Renal cortex interstitium (tissue), 15 donors: ENCODE measurements around the gene CNP. TPM values are rescaled to one million over a fixed set of nuclear protein-coding genes. Genes with fewer than 3 reads are reported as not detected.
"Not testable (repeated sequence)": the region's sequence is repeated elsewhere in the genome, so short reads cannot be mapped to it uniquely, and the experiment has no call there.

Source experiments
- DNase-seq, 11 donors: peaks; one replicate each; pipeline ENCODE4 v3.0.0-alpha.2; 2013; ENCODE audit warnings: low read depth in 9 of 11, low spot score in 4 of 11; ENCODE audit errors: extremely low read depth in 1 of 11
- long read RNA-seq, 16 experiments: transcript quantifications; one replicate each; lab custom pipeline, GENCODE V29; 2026
- polyA plus RNA-seq, 3 donors: library from polyadenylated mRNA; unstranded; fragments of 120-200 nt; gene quantifications; one replicate each; pipeline ENCODE4 v1.2.1, GENCODE V29; 2013; ENCODE audit not compliant: insufficient read length in 3 of 3

Gene CNP
- 10 to 100 TPM; 56.5 to 84.0 (median 68.4) TPM for polyA plus RNA-seq
- long read RNA-seq, donor 1, full-length matches to known transcripts: 12 of 68 reads
- long read RNA-seq, donor 1, partial matches to known transcripts: 41 of 68 reads
- long read RNA-seq, donor 1, other reads (novel, unspliced or antisense): 15 of 68 reads
- long read RNA-seq, donor 2, full-length matches to known transcripts: 14 of 20 reads
- long read RNA-seq, donor 2, partial matches to known transcripts: 6 of 20 reads
- long read RNA-seq, donor 2, other reads (novel, unspliced or antisense): 0 of 20 reads
- long read RNA-seq, donor 3, full-length matches to known transcripts: 30 of 30 reads
- long read RNA-seq, donor 3, partial matches to known transcripts: 0 of 30 reads
- long read RNA-seq, donor 3, other reads (novel, unspliced or antisense): 0 of 30 reads
- long read RNA-seq, donor 4, full-length matches to known transcripts: 19 of 92 reads
- long read RNA-seq, donor 4, partial matches to known transcripts: 73 of 92 reads
- long read RNA-seq, donor 4, other reads (novel, unspliced or antisense): 0 of 92 reads
- long read RNA-seq, donor 5: 0 reads
- long read RNA-seq, donor 6, full-length matches to known transcripts: 20 of 107 reads
- long read RNA-seq, donor 6, partial matches to known transcripts: 87 of 107 reads
- long read RNA-seq, donor 6, other reads (novel, unspliced or antisense): 0 of 107 reads
- long read RNA-seq, donor 7, full-length matches to known transcripts: 25 of 25 reads
- long read RNA-seq, donor 7, partial matches to known transcripts: 0 of 25 reads
- long read RNA-seq, donor 7, other reads (novel, unspliced or antisense): 0 of 25 reads
- long read RNA-seq, donor 8: 0 reads
- long read RNA-seq, donor 9, full-length matches to known transcripts: 22 of 174 reads
- long read RNA-seq, donor 9, partial matches to known transcripts: 135 of 174 reads
- long read RNA-seq, donor 9, other reads (novel, unspliced or antisense): 17 of 174 reads
- long read RNA-seq, donor 10, full-length matches to known transcripts: 17 of 23 reads
- long read RNA-seq, donor 10, partial matches to known transcripts: 6 of 23 reads
- long read RNA-seq, donor 10, other reads (novel, unspliced or antisense): 0 of 23 reads
- long read RNA-seq, donor 11, full-length matches to known transcripts: 18 of 18 reads
- long read RNA-seq, donor 11, partial matches to known transcripts: 0 of 18 reads
- long read RNA-seq, donor 11, other reads (novel, unspliced or antisense): 0 of 18 reads
- long read RNA-seq, donor 12, full-length matches to known transcripts: 11 of 11 reads
- long read RNA-seq, donor 12, partial matches to known transcripts: 0 of 11 reads
- long read RNA-seq, donor 12, other reads (novel, unspliced or antisense): 0 of 11 reads
- long read RNA-seq, donor 13: 0 reads
- long read RNA-seq, donor 14, full-length matches to known transcripts: 21 of 21 reads
- long read RNA-seq, donor 14, partial matches to known transcripts: 0 of 21 reads
- long read RNA-seq, donor 14, other reads (novel, unspliced or antisense): 0 of 21 reads
- long read RNA-seq, donor 15, full-length matches to known transcripts: 14 of 14 reads
- long read RNA-seq, donor 15, partial matches to known transcripts: 0 of 14 reads
- long read RNA-seq, donor 15, other reads (novel, unspliced or antisense): 0 of 14 reads
- long read RNA-seq, donor 16, full-length matches to known transcripts: 48 of 48 reads
- long read RNA-seq, donor 16, partial matches to known transcripts: 0 of 48 reads
- long read RNA-seq, donor 16, other reads (novel, unspliced or antisense): 0 of 48 reads

DNA sequence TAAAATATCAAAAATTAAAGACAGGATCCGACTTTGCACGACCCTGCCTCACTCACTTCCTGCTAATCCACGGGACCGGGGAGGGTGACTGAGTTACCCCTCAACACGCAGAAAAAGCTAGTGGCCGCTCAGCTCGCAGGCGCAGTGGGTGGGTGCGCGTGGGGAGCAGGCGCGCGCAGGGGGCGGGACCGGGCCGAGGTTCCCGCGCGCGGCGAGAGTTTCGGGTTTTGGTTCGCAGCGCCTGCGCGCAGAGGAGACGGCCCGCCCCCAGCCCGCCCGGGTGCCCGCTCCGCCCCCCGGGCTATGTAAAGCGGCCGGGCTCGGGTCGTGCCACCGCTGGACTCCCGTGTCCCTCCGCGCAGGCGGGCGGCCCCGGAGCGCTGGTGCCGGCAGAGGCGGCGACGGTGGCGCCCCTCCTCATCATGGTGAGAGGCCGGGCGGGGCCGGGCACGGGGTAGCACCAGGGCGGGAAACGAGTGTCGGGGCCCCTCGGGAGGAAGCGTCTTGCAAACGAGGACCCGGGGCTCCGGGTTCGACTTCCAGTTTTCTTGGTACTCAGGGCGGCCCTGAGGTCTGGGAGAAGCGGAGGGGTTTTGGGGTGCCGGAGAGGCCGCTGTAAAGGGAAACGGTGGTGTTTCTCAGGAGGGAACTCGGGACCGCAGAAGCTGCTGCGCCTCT, at the start of gene CNP:
TSS of gene CNP (plus strand) at position 333 of the 678 bp plus-strand sequence. CDS start at position 423, 90 bp downstream.
- peak; percentile 70 to 89 (median 84) for DNase-seq

DNA sequence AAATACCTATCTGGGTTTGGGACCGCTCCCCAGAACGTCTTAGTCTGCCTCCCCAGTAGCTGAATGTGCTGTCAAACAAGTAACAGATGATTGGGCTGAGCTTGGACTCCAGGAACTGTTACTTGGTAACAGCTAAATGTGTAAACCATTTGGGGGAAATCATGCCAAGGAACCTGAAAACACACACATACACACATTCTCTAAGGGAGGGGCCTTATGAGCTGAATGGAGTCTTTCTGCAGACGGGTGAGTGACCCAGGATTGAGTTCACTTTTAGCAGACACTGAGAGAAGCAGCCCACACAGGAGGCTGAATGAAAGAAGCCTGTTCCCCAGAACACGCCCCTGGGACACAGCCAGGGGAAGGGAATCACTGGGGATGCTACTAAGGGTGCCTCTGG, 49.4 kb upstream of the CNP start:
- no peak for DNase-seq

- DNase-seq: peak in 2 of 11 donors; percentile 24 to 40
Measured at GRCh38 chr17:41917679-41918313, 48.8 kb upstream of the CNP start.

GRCh38 chr17:41918314-41919164, 48.1 kb upstream of the CNP start, which contains the start of gene ACLY:
ACLY (minus strand) TSS chr17:41918951; CDS start chr17:41913873, 5,078 bp downstream.
- DNase-seq: peak; percentile 90 to 97 (median 94)

DNA sequence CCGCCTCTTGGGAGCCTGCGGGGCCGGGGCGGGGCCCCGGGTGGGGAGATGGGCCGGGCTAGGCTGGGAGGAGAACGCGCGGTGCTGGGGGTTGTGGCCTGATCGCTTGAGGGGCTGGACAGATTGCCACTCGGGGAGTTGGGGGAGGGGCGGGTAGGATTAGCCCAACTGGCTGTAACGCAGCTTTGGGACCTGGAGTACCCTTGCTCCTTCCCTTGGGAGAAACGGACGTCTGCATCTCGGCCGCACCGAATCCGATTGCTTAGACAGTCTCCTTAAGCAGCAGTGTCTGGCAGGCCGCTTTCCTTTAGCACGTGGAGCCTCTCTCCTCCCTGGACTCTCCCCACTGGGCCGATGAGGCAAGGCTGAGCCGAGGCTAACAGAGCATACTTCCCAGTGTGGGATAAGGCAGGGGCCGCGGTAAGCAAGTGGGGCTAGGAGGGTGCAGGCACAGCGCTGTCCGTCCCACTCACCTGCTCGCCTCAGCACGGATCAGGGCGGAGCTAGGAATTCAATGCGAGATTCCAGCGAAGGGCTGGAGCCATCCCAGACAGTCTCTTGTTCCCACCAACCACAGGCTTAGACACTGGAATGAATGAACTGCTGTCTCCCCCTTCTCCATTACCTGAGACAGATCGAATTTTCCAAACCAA, 47.3 kb upstream of the CNP start:
- no peak for DNase-seq

- DNase-seq: no peak
Measured at GRCh38 chr17:41919840-41920579, 46.6 kb upstream of the CNP start.

- DNase-seq: no peak
Measured at GRCh38 chr17:41920580-41920955, 46.0 kb upstream of the CNP start.

DNA sequence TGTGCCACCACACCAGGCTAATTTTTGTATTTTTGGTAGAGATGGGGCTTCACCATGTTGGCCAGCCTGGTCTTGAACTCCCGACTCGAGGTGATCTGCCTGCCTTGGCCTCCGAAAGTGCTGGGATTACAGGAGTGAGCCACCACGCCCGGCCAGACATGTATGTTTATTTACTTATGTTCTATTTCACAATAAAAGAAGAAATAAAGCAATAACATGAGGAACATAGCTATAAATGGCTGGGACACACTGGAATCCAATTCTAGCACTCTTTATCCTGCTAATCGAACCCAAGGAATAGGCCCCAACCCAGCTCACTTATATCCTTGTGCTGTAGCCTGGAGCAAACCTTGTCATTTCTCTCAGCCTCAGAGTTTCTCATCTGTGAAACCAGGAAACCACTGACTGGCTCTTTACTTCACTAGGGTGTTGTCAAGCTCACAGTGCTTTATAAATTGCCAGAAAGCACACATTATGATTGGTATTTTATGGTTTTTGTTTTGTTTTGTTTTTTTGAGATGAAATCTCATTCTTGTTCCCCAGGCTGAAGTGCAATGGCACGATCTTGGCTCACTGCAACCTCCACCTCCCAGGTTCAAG, 40.5 kb upstream of the CNP start:
- no peak for DNase-seq

GRCh38 chr17:41928693-41929251, 37.8 kb upstream of the CNP start:
- no peak for DNase-seq

DNA sequence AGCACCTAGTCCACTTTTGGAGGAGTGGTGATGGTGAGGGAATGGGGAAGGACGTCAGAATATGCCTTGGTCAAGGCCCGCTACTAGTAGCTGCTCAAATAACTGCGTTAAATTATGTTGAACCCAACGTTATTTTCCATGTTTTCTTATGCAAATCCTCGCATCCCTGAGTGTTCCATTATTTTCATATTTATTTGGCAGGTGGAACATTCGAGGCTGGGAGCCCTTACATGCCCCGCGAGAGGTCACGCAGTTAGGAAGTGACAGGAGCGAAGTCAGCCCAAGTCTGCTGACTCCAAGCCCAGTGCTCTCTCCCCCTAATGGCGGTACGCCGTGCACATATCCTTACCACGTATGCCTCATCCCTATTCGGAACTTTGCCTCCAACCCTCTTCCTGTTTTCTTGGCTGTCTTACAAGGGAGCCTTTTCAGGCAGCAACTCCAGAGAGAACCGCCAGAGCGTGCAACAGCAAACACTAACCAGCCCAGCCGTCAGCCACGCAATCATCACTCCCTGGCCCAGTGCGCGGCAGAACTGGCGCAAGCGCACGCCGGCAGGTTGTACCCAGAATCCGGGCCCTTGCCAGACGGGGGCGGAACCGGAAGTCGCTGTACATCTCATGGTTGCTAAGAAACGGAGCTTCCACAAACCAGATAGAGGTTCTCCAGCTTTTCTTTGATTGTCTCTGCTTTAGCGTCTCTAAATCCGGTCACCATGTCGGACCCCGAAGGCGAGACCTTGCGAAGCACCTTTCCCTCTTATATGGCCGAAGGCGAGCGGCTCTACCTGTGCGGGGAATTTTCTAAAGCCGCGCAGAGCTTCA, 36.4 kb upstream of the CNP start, which contains the start of gene ODAD4:
TSS of gene ODAD4 (plus strand) at position 609 of the 824 bp plus-strand sequence. CDS start at position 716, 107 bp downstream.
- DNase-seq: peak; percentile 86 to 95 (median 93)

GRCh38 chr17:41930833-41931156, 35.8 kb upstream of the CNP start:
- not testable (repeated sequence) for DNase-seq

DNA sequence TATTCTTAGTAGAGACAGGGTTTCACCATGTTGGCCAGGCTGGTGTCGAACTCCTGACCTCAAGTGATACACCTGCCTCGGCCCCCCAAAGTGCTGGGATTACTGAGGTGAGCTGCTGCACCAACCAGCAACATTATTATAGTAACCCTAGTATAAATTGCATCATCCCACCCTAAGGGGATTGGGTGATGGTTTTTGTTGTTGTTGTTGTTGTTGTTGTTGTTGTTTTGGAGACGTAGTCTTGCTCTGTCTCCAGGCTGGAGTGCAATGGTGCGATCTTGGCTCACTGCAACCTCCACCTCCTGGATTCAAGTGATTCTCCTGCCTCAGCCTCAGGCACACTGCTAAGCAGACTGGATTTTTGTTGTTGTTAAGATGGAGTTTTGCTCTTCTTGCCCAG, 34.9 kb upstream of the CNP start:
- not testable (repeated sequence) for DNase-seq

DNA sequence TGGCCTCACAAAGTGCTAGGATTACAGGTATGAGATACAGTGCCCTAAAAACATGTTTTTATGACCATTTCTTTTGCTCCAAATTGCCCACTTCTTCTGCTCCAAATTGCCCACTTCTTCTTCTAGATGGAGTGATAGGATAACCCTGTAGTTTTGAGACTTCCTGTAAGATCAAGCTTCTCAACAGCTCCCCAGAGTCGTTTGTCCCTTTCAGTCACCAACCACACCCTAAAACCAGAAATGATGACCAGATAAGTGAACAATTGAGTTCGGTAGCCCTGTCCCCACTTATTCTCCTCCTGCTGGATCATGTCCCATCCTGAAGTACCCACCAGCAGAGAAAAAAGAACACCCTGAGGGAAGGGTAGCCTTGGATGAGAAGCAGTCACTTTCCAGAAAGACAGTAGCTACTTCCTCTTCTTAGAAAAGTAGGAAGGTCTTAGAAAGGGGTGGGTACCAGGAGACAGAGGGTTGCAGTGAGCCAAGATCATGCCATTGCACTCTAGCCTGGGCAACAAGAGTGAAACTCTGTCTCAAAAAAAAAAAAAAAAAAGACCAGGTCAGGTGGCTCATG, 33.7 kb upstream of the CNP start:
- no peak for DNase-seq
